Lower lobe of right lung (tissue), 2 donors: ENCODE results near the gene CCR6. TPM values are rescaled to one million over a fixed set of nuclear protein-coding genes. Genes with fewer than 3 reads are reported as not detected.
A peak's percentile ranks its signal among the peaks of the same experiment; 100 is the strongest.

ENCODE experiments used
- ATAC-seq, 2 donors: fragments of 200-7000 bp; cut with Tn5 transposase; one replicate each; pipeline ENCODE4 v1.9.1; 2020 to 2022; ENCODE audit warnings: mild to moderate bottlenecking in 2 of 2, moderate library complexity in 2 of 2
- DNase-seq: peaks from one replicate; pipeline ENCODE4 v3.0.0-alpha.2; 2020
- H3K27ac ChIP-seq: fragments of 200-600 bp; one replicate; pipeline ENCODE4 v1.8.0; 2022
- H3K27me3 ChIP-seq: fragments of 200-600 bp; one replicate; pipeline ENCODE4 v1.8.0; 2022; ENCODE audit warnings: low read depth
- H3K36me3 ChIP-seq: fragments of 200-600 bp; one replicate; pipeline ENCODE4 v1.8.0; 2022; ENCODE audit warnings: mild to moderate bottlenecking
- H3K4me1 ChIP-seq: fragments of 200-600 bp; one replicate; pipeline ENCODE4 v1.8.0; 2022
- H3K4me3 ChIP-seq: fragments of 200-600 bp; one replicate; pipeline ENCODE4 v1.8.0; 2022; ENCODE audit warnings: mild to moderate bottlenecking
- H3K9me3 ChIP-seq: fragments of 200-600 bp; one replicate; pipeline ENCODE4 v1.8.0; 2022
- CTCF ChIP-seq: fragments of 200-600 bp; IDR thresholded peaks from one replicate; pipeline ENCODE4 v1.8.0; 2022; ENCODE audit warnings: antibody characterized with exemption, mild to moderate bottlenecking
- intact Hi-C: fragments of 100-400 bp; cut with DNase I; formaldehyde crosslinking; loops from one replicate; pipeline ENCODE4 v1.11.0; 2022
- total RNA-seq: library from RNA; stranded (reverse); fragmentation: NEBNext Ultra II Directional; extraction: Animal tissue kit (Norgen Biotek cat#: 25700); gene quantifications from one replicate; pipeline ENCODE4 v1.2.1, GENCODE V29; 2021
- donor health status: DM: no; HTN: yes; CAD: no; lungs with severe emphysema.

CCR6 gene
- total RNA-seq, 1 donor from 2014 or later, result 0.83 TPM

- no peaks in the 10 kb centered on the region for H3K36me3 ChIP-seq
- intact Hi-C loops, result no loop called here
- DNase-seq (no peak), ATAC-seq (no peak)
- H3K4me3 ChIP-seq, result no peak overlapping the region
- H3K27ac ChIP-seq, result no peak overlapping the region
- H3K27me3 ChIP-seq, result no peaks in the 10 kb centered on the region
- TF ChIP-seq CTCF, result no peak
- H3K4me1 ChIP-seq, result no peaks in the 10 kb centered on the region
- H3K9me3 ChIP-seq, result no peaks in the 10 kb centered on the region
Observed at GRCh38 chr6:167129159-167129558, 6.3 kb downstream of the CCR6 start.

- Histone ChIP-seq H3K9me3 (no peaks in the 10 kb centered on the region), H3K4me3 (no peak overlapping the region), H3K27ac (no peak overlapping the region), H3K36me3 (no peaks in the 10 kb centered on the region), H3K27me3 (no peaks in the 10 kb centered on the region), H3K4me1 (no peaks in the 10 kb centered on the region)
- DNase-seq, result no peak
- ATAC-seq, result no peak
- TF ChIP-seq CTCF, result no peak
- intact Hi-C loops, result no loop called here
Observed at GRCh38 chr6:167129562-167129961, 6.7 kb downstream of the CCR6 start.

GRCh38 chr6:167130008-167130677 lies 7.2 kb downstream of the CCR6 start:
- Histone ChIP-seq H3K9me3 (no peaks in the 10 kb centered on the region), H3K4me1 (no peaks in the 10 kb centered on the region), H3K36me3 (no peaks in the 10 kb centered on the region), H3K27me3 (no peaks in the 10 kb centered on the region), H3K4me3 (no peak overlapping the region), H3K27ac (no peak overlapping the region)
- ATAC-seq, result no peak
- DNase-seq, result no peak
- intact Hi-C loops, result no loop called here
- TF ChIP-seq CTCF, result no peak

- Histone ChIP-seq H3K27ac (no peak overlapping the region), H3K4me1 (no peaks in the 10 kb centered on the region), H3K4me3 (no peak overlapping the region), H3K27me3 (no peaks in the 10 kb centered on the region), H3K9me3 (no peaks in the 10 kb centered on the region), H3K36me3 (no peaks in the 10 kb centered on the region)
- DNase-seq (no peak), ATAC-seq (peak; percentile 75 to 87)
- no peak for TF ChIP-seq CTCF
- intact Hi-C loops, result no loop called here
Observed at GRCh38 chr6:167130712-167131684, 8.1 kb downstream of the CCR6 start.

- H3K4me1 ChIP-seq, result no peaks in the 10 kb centered on the region
- no peak overlapping the region for H3K27ac ChIP-seq
- no peak overlapping the region for H3K4me3 ChIP-seq
- H3K36me3 ChIP-seq, result no peaks in the 10 kb centered on the region
- TF ChIP-seq CTCF, result no peak
- H3K27me3 ChIP-seq, result peaks cover 4% of the 10 kb centered on the region
- intact Hi-C loops, result no loop called here
- DNase-seq (no peak), ATAC-seq (peak in 1 of 2 donors; percentile 26)
- H3K9me3 ChIP-seq, result no peaks in the 10 kb centered on the region
Observed at GRCh38 chr6:167134448-167135328, 11.8 kb downstream of the CCR6 start.
